ENCODE data around the gene GP5.

GRCh38 chr3:194443901-194444300 lies 44.8 kb upstream of the GP5 start:
- TF ChIP-seq, protein P1, sequence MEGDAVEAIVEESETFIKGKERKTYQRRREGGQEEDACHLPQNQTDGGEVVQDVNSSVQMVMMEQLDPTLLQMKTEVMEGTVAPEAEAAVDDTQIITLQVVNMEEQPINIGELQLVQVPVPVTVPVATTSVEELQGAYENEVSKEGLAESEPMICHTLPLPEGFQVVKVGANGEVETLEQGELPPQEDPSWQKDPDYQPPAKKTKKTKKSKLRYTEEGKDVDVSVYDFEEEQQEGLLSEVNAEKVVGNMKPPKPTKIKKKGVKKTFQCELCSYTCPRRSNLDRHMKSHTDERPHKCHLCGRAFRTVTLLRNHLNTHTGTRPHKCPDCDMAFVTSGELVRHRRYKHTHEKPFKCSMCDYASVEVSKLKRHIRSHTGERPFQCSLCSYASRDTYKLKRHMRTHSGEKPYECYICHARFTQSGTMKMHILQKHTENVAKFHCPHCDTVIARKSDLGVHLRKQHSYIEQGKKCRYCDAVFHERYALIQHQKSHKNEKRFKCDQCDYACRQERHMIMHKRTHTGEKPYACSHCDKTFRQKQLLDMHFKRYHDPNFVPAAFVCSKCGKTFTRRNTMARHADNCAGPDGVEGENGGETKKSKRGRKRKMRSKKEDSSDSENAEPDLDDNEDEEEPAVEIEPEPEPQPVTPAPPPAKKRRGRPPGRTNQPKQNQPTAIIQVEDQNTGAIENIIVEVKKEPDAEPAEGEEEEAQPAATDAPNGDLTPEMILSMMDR (IDR thresholded peaks at IDR 0.05) = no peak
- TF ChIP-seq REST (IDR thresholded peaks at IDR 0.05; ENCODE audit: insufficient read depth in 1 of 2, low read depth in 2 of 2, low read length in 1 of 2) = no peak
